GM12874 (cell line): Measurements from ENCODE around the gene PLPP4.

Source experiments
- TF ChIP-seq, protein P1 (sequence below): IDR thresholded peaks from 2 replicates; pipeline ENCODE4 v1.5.1; 2011; ENCODE audit warnings: low read depth, mild to moderate bottlenecking, control low read depth, low read length, moderate library complexity; ENCODE audit not compliant: insufficient read depth

PLPP4 gene

DNA sequence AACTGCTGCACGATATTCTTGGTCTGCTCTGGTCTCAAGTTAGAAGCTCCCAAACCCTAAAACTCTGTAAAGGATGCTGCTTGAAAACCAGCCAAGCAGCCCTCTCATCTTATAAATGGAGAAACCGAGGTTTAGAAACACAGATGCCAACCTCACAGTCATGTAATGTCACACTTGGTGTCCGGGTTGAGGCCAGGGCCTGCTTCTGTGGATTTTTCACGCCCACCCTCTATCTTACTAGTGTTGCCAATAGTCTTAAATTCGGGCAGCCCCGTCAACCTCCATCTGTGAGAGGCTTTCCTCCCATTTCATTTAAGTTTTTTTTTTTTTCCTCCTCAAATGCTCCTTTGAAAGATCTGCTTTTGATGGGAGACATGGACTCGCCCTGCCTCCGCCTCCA lies 28.9 kb downstream of the PLPP4 start:
- TF ChIP-seq, protein P1, sequence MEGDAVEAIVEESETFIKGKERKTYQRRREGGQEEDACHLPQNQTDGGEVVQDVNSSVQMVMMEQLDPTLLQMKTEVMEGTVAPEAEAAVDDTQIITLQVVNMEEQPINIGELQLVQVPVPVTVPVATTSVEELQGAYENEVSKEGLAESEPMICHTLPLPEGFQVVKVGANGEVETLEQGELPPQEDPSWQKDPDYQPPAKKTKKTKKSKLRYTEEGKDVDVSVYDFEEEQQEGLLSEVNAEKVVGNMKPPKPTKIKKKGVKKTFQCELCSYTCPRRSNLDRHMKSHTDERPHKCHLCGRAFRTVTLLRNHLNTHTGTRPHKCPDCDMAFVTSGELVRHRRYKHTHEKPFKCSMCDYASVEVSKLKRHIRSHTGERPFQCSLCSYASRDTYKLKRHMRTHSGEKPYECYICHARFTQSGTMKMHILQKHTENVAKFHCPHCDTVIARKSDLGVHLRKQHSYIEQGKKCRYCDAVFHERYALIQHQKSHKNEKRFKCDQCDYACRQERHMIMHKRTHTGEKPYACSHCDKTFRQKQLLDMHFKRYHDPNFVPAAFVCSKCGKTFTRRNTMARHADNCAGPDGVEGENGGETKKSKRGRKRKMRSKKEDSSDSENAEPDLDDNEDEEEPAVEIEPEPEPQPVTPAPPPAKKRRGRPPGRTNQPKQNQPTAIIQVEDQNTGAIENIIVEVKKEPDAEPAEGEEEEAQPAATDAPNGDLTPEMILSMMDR = no peak

DNA sequence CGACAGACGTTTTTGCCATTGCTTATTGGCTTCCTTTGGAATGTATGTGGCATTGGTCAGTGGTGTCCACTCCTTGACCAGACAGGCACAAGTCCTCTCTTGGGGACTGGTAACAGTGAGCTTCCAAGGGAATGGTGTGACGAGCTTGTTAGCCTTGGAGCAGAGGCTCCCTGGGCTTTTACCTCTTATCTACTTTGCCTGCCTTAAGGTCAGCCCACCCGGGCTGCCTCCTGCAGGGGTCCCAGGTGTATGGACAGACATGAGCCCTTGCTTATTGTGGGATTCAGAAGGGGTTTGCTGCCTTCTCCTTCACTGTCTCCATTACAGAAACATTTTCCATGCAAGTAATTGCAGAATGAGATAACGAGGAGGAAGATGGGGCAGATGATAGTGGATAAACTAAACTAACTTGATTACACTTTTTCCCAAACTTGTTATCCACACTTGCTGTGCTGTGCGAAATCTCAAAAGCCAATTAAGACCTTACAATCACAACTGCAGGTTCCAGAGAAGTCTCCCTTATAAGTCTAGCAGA lies 29.7 kb downstream of the PLPP4 start:
- TF ChIP-seq, protein P1 = no peak

DNA sequence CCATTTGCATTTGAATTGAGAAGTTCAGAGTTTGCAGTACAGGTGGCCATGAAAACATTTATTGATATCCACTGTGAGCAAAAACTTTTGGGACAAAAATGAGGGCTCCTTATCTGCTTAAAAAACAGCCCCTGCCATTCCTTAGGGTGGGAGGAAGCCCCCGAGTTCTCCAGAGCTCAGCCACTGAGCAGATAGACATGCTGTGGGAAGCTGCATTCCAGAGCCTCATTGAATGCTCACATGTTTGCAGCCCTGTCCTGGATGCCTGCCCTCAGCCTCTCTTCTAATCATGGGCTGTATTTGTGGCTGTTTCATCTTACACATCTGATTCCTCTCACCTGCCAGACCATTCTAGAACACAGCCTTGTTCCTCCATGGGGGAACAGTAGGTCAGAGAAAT lies 33.3 kb downstream of the PLPP4 start:
- TF ChIP-seq, protein P1 = no peak

DNA sequence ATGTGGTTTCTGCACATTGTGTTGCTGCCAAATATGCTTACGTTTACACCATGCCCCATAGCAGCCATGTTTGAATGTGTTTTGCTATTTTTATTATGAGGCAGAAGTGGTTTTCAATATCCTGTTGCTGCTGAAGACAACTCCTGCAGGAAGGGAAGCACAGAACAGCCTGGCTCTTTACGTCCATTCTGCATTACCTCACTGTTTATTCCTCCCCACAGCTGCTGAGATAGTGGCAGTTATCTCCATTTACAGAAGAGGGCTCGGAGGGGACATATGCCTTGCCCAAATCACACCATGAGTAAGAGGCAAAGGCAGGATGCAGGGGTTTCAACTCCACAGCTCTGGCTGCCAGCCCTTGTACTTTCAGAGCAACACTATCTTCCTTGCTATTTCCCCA lies 35.3 kb downstream of the PLPP4 start:
- TF ChIP-seq, protein P1 = no peak

DNA sequence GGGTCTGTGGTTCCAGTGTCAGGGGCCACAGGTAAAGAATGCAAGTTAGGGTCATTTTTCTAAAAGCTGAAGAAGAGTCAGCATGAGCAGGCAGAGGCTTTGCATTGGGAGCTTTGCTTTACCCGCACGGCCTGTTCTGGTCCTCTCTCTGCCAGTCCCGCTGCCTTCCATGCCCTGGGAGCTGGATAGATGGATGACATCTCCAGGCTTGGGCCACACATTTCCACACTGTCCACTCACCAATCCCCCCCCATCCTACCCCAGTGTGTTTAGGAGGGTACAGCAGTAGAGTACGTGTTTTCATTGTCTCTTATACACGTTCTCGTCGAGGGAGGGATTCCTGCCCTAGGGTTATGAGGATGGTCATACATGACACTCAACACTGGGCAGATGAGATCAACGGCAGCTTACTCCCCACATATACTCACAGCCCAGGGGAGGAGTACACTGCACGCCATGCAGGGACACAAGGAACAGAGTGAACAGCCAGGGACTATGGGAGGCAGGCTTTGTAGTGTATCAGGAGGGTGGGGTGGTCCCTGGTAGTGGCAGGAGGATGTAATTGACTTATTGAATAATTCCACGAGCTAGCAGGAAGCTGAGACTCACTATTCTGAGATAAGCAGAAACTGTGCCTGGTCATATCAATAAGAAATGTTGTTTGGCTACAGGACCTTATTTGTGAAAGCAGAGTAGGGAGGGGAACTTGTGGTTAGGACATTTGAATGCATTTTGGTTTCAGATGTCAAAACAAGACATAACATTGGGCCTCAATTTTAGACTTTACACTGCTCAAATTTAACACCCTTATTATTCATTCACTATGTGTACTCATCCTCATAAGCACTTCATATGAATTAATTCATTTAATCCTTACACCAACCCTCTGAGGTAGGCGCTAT lies 36.6 kb downstream of the PLPP4 start:
- TF ChIP-seq, protein P1 = no peak

DNA sequence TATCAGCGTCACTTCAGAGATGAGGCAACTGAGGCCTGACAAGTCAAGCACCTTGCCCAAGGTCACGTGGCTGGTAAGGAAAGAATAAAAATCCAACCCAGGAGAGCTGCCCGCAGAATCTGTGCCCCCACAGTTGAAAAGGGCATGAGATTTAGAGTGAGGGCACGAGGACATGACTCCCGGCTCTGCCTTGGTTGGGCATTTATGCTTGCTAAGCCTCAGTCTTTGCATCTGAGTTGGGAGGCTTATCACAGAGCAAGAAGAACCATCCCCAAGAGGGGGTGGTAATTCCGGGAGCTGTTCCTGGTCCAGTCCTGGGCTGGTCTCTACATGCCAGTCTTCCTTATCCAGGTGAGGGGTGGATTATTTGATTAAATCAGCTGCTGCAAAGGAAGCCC lies 37.3 kb downstream of the PLPP4 start:
- TF ChIP-seq, protein P1 = no peak

DNA sequence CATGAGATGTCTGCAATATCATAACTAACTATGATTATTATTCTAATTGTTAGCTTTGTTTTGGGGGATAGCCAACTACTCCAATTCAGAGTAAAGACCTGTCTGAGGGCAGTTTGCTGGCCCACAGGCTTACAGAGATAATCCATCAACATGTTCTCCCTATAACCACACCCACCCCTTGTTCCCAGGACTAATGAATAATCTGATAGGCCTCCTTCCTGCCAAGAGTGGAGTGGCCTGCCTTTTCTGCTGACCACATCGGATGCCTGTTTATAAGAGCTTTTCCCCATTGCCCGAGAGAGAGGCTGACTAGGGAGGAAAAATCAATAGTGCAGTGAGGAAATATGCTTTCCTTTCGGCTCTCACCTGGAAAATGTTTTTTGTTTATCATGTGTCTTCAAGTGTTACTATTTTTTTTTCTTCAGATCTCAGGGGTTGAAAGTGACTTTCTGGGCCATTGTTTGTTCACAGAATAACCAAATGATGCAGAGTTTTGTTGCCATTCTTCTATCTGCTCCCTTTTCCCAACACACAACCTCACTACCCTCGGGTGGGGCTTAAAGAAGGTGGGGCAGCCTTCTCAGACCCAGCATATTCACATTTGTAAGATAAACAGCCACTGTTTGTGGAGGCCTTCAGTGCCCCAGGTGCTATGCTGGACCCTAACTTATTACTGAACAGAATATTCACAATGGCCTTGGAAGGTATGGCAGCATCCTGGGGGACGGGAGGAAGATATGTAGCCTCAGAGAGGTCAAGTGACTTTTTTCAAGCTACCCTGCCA lies 38.4 kb downstream of the PLPP4 start:
- TF ChIP-seq, protein P1 = no peak
